ENCODE measurements around the gene ATXN1L.

Gene ATXN1L

GRCh38 chr16:71834291-71834690, 11.5 kb upstream of the ATXN1L start:
- peaks cover 5% of the 10 kb centered on the region for H3K4me1 Mint-ChIP-seq
- H3K9me3 Mint-ChIP-seq, result no peaks in the 10 kb centered on the region
- H3K27ac Mint-ChIP-seq, result peak overlapping the region; percentile 82 to 89 (median 86)
- H3K36me3 Mint-ChIP-seq (ENCODE audit: low read depth), result no peaks in the 10 kb centered on the region
- no peak for TF ChIP-seq CTCF (IDR thresholded peaks at IDR 0.05; ENCODE audit: unreplicated experiment in 3 of 3)
- H3K27me3 Mint-ChIP-seq (ENCODE audit: low read depth), result no peaks in the 10 kb centered on the region
- H3K4me3 Mint-ChIP-seq, result no peak overlapping the region

- H3K4me1 Mint-ChIP-seq, result peaks cover 5% of the 10 kb centered on the region
- no peaks in the 10 kb centered on the region for H3K36me3 Mint-ChIP-seq (ENCODE audit: low read depth)
- no peak for TF ChIP-seq CTCF (IDR thresholded peaks at IDR 0.05; ENCODE audit: unreplicated experiment in 3 of 3)
- peak overlapping the region in 1 of 3 experiments; percentile 58 for H3K27ac Mint-ChIP-seq
- H3K27me3 Mint-ChIP-seq (ENCODE audit: low read depth), result no peaks in the 10 kb centered on the region
- no peaks in the 10 kb centered on the region for H3K9me3 Mint-ChIP-seq
- H3K4me3 Mint-ChIP-seq, result no peak overlapping the region
Observed at GRCh38 chr16:71837150-71837549, 8.6 kb upstream of the ATXN1L start.

- Mint-ChIP-seq H3K4me1 (no peaks in the 10 kb centered on the region), H3K4me3 (no peak overlapping the region), H3K27me3 (ENCODE audit: low read depth) (no peaks in the 10 kb centered on the region), H3K36me3 (ENCODE audit: low read depth) (no peaks in the 10 kb centered on the region), H3K27ac (peak overlapping the region; percentile 42 to 86 (median 76)), H3K9me3 (no peaks in the 10 kb centered on the region)
- no peak for TF ChIP-seq CTCF (IDR thresholded peaks at IDR 0.05; ENCODE audit: unreplicated experiment in 3 of 3)
Observed at GRCh38 chr16:71840052-71840451, 5.7 kb upstream of the ATXN1L start.

- peaks cover 7% of the 10 kb centered on the region for H3K36me3 Mint-ChIP-seq (ENCODE audit: low read depth)
- H3K4me3 Mint-ChIP-seq, result peak overlapping the region; percentile 58 to 74 (median 66)
- no peak for TF ChIP-seq CTCF (IDR thresholded peaks at IDR 0.05; ENCODE audit: unreplicated experiment in 3 of 3)
Observed at GRCh38 chr16:71843572-71843971, 2.2 kb upstream of the ATXN1L start.

GRCh38 chr16:71846431-71846830, 655 bp downstream of the ATXN1L start:
- peak overlapping the region; percentile 35 to 60 (median 37) for H3K27ac Mint-ChIP-seq
- no peaks in the 10 kb centered on the region for H3K27me3 Mint-ChIP-seq (ENCODE audit: low read depth)
- peak overlapping the region; percentile 94 to 95 (median 94) for H3K4me3 Mint-ChIP-seq
- no peaks in the 10 kb centered on the region for H3K9me3 Mint-ChIP-seq
- peaks cover 25% of the 10 kb centered on the region for H3K36me3 Mint-ChIP-seq (ENCODE audit: low read depth)
- peaks cover 15% of the 10 kb centered on the region for H3K4me1 Mint-ChIP-seq
- TF ChIP-seq CTCF (IDR thresholded peaks at IDR 0.05; ENCODE audit: unreplicated experiment in 3 of 3), result no peak

More at GRCh38 chr16:71843572-71843971, 2.2 kb upstream of the ATXN1L start:
- no peaks in the 10 kb centered on the region for H3K9me3 Mint-ChIP-seq
- H3K27me3 Mint-ChIP-seq (ENCODE audit: low read depth), result no peaks in the 10 kb centered on the region
- H3K27ac Mint-ChIP-seq, result peak overlapping the region; percentile 34 to 74 (median 44)
- peaks cover 15% of the 10 kb centered on the region for H3K4me1 Mint-ChIP-seq

- peak overlapping the region; percentile 94 to 95 (median 94) for H3K4me3 Mint-ChIP-seq
- no peak for TF ChIP-seq CTCF (IDR thresholded peaks at IDR 0.05; ENCODE audit: unreplicated experiment in 3 of 3)
- peak overlapping the region; percentile 35 to 60 (median 37) for H3K27ac Mint-ChIP-seq
- H3K4me1 Mint-ChIP-seq, result peaks cover 15% of the 10 kb centered on the region
- peaks cover 26% of the 10 kb centered on the region for H3K36me3 Mint-ChIP-seq (ENCODE audit: low read depth)
- H3K9me3 Mint-ChIP-seq, result no peaks in the 10 kb centered on the region
- H3K27me3 Mint-ChIP-seq (ENCODE audit: low read depth), result no peaks in the 10 kb centered on the region
Observed at GRCh38 chr16:71847096-71847495, 1.3 kb downstream of the ATXN1L start.
